HG03097 (cell line): ENCODE results near the gene KEAP1.

Source experiments
- ATAC-seq: cut with Tn5 transposase; IDR thresholded peaks from one replicate; pipeline ENCODE4 v1.9.1; 2021; ENCODE audit not compliant: unreplicated experiment, low FRiP score

KEAP1 gene

GRCh38 chr19:10452726-10453618 is 50.2 kb downstream of the KEAP1 start:
- ATAC-seq, result no peak

- no peak for ATAC-seq
Measured at GRCh38 chr19:10450853-10451609, 52.1 kb downstream of the KEAP1 start.

GRCh38 chr19:10450191-10450852 is 52.8 kb downstream of the KEAP1 start:
- ATAC-seq, result no peak

- no peak for ATAC-seq
Measured at GRCh38 chr19:10449037-10449436, 54.1 kb downstream of the KEAP1 start.

- no peak for ATAC-seq
Measured at GRCh38 chr19:10442698-10443097, 60.5 kb downstream of the KEAP1 start.

- no peak for ATAC-seq
Measured at GRCh38 chr19:10439588-10439987, 63.6 kb downstream of the KEAP1 start.
